Hepatocyte (in vitro differentiated cells): ENCODE data around the gene ITGB8. TPM values are rescaled to one million over a fixed set of nuclear protein-coding genes. Genes with fewer than 3 reads are reported as not detected.

Experiments used
- DNase-seq: peaks from one replicate; pipeline ENCODE4 v3.0.0-alpha.2; 2016; ENCODE audit warnings: low spot score
- H2AFZ ChIP-seq: fragments of 200-600 bp; sonication (generic); 2 replicates; pipeline ENCODE4 v1.6.0; 2016; ENCODE audit warnings: antibody characterized with exemption, mild to moderate bottlenecking
- H3K27ac ChIP-seq: fragments of 200-600 bp; sonication (generic); 2 replicates; pipeline ENCODE4 v1.5.1; 2016; ENCODE audit warnings: mild to moderate bottlenecking
- H3K27me3 ChIP-seq: fragments of 200-600 bp; sonication (generic); 2 replicates; pipeline ENCODE4 v1.6.1; 2016
- H3K36me3 ChIP-seq: fragments of 200-600 bp; sonication (generic); replicated peaks from 2 replicates; pipeline ENCODE4 v1.5.1; 2016; ENCODE audit warnings: low read depth; ENCODE audit not compliant: insufficient read depth
- H3K4me1 ChIP-seq: fragments of 200-600 bp; sonication (generic); 2 replicates; pipeline ENCODE4 v1.5.1; 2016; ENCODE audit warnings: mild to moderate bottlenecking, moderate library complexity; ENCODE audit not compliant: insufficient read depth
- H3K4me2 ChIP-seq: fragments of 200-600 bp; sonication (generic); 2 replicates; pipeline ENCODE4 v1.6.0; 2016
- H3K4me3 ChIP-seq: fragments of 200-600 bp; sonication (generic); 2 replicates; pipeline ENCODE4 v1.5.1; 2016; ENCODE audit warnings: mild to moderate bottlenecking
- H3K79me2 ChIP-seq: fragments of 200-600 bp; sonication (generic); 2 replicates; pipeline ENCODE4 v1.6.0; 2017; ENCODE audit warnings: mild to moderate bottlenecking
- H3K9me2 ChIP-seq: fragments of 200-600 bp; sonication (generic); replicated peaks from 2 replicates; pipeline ENCODE4 v1.6.0; 2017; ENCODE audit warnings: mild to moderate bottlenecking; ENCODE audit not compliant: insufficient read depth
- H3K9me3 ChIP-seq: fragments of 200-600 bp; sonication (generic); 2 replicates; pipeline ENCODE4 v1.5.1; 2016; ENCODE audit warnings: low read depth, mild to moderate bottlenecking
- H4K20me1 ChIP-seq: fragments of 200-600 bp; sonication (generic); 2 replicates; pipeline ENCODE4 v1.6.0; 2016; ENCODE audit warnings: mild to moderate bottlenecking; ENCODE audit not compliant: insufficient read depth, poor library complexity, severe bottlenecking
- EZH2 ChIP-seq: fragments of 200-600 bp; sonication (generic); IDR thresholded peaks from 2 replicates; pipeline ENCODE4 v1.6.1; 2016; ENCODE audit warnings: antibody characterized with exemption, mild to moderate bottlenecking, borderline replicate concordance
- EZH2phosphoT487 ChIP-seq: fragments of 200-600 bp; sonication (generic); IDR thresholded peaks from one replicate; pipeline ENCODE4 v1.6.1; 2018; ENCODE audit warnings: antibody characterized with exemption, mild to moderate bottlenecking, low read depth, moderate library complexity; ENCODE audit not compliant: unreplicated experiment, severe bottlenecking
- WGBS: methylation state at CpG from one replicate; pipeline ENCODE4 v1.1.6; 2016; ENCODE audit warnings: low lambda C conversion rate; ENCODE audit errors: missing lambda C conversion rate; 5-methylcytosine and 5-hydroxymethylcytosine counted together
- polyA plus RNA-seq: library from polyadenylated mRNA; unstranded; fragments of >200 nt; fragmentation: Nextera tagmentation; extraction: Ambion mirVana; gene quantifications from 2 replicates; pipeline ENCODE4 v1.2.1, GENCODE V29; 2016
- total RNA-seq: library from RNA; depleted of rRNA; stranded (reverse); fragments of >200 nt; gene quantifications from 2 replicates; pipeline ENCODE4 v1.2.3, GENCODE V29; 2014
- TF ChIP-seq, protein P1 (sequence below): fragments of 200-600 bp; sonication (generic); IDR thresholded peaks from 2 replicates; pipeline ENCODE4 v1.5.1; 2016; ENCODE audit warnings: antibody characterized with exemption, mild to moderate bottlenecking; ENCODE audit not compliant: poor library complexity

The ITGB8 gene
- total and polyA plus RNA-seq, 2 experiments from 2014 or later, result 7.2 to 37.0 TPM

DNA sequence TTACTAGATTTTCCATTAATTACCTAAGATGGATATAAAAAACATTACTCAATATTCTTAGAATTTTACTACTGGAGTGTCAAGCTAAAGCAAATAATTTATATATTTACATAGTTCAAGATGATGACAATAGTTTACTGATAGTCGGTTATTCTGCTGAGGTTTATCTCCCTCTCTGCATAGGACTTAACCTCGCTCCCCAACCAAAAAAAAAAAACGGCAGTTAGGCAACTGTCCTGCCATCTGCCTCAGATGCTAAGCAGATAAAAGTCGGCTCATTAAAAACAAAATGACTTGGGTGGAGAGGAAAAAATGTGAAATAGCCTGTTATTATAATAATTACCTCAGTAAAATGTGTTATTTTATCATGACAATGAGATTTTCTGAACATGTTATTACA lies 14.0 kb upstream of the ITGB8 start:
- H3K27ac ChIP-seq, result no peak overlapping the region
- H3K79me2 ChIP-seq, result no peaks in the 10 kb centered on the region
- no peak for DNase-seq
- TF ChIP-seq EZH2phosphoT487, result no peak
- no peak for TF ChIP-seq EZH2
- TF ChIP-seq, protein P1, sequence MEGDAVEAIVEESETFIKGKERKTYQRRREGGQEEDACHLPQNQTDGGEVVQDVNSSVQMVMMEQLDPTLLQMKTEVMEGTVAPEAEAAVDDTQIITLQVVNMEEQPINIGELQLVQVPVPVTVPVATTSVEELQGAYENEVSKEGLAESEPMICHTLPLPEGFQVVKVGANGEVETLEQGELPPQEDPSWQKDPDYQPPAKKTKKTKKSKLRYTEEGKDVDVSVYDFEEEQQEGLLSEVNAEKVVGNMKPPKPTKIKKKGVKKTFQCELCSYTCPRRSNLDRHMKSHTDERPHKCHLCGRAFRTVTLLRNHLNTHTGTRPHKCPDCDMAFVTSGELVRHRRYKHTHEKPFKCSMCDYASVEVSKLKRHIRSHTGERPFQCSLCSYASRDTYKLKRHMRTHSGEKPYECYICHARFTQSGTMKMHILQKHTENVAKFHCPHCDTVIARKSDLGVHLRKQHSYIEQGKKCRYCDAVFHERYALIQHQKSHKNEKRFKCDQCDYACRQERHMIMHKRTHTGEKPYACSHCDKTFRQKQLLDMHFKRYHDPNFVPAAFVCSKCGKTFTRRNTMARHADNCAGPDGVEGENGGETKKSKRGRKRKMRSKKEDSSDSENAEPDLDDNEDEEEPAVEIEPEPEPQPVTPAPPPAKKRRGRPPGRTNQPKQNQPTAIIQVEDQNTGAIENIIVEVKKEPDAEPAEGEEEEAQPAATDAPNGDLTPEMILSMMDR, result no peak
- H2AFZ ChIP-seq, result no peak overlapping the region
- H3K4me3 ChIP-seq, result no peak overlapping the region
- no peaks in the 10 kb centered on the region for H3K4me1 ChIP-seq
- no peaks in the 10 kb centered on the region for H3K9me2 ChIP-seq
- H3K27me3 ChIP-seq, result no peaks in the 10 kb centered on the region
- H3K36me3 ChIP-seq, result no peaks in the 10 kb centered on the region
- no peaks in the 10 kb centered on the region for H3K9me3 ChIP-seq
- H3K4me2 ChIP-seq, result no peak overlapping the region
- 24% methylated on average over 4 of the region's 4 CpGs for WGBS
- H4K20me1 ChIP-seq, result no peaks in the 10 kb centered on the region

DNA sequence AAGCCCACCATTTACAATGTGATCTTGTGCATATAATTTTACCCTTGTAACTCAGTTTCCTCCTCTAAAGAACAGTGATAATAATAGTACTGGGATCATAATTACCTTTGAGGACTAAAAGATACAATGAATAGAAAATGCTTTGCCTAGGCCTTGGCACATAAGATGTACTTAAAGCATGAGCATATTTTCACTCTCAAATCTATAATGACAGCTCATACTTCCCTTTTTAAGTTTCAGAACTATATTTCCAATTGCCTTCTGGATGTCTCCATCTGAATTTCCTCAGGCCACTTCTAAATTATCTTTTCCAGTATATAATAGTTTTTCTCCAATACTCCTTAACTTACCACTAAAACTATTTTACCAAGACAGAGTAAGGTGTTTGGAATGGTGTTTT lies 13.3 kb upstream of the ITGB8 start:
- Histone ChIP-seq H3K27ac (no peak overlapping the region), H3K4me2 (no peak overlapping the region), H3K79me2 (no peaks in the 10 kb centered on the region), H4K20me1 (no peaks in the 10 kb centered on the region), H3K9me2 (no peaks in the 10 kb centered on the region), H3K36me3 (no peaks in the 10 kb centered on the region), H2AFZ (no peak overlapping the region), H3K27me3 (no peaks in the 10 kb centered on the region), H3K9me3 (no peaks in the 10 kb centered on the region), H3K4me3 (no peak overlapping the region), H3K4me1 (no peaks in the 10 kb centered on the region)
- no peak for TF ChIP-seq EZH2phosphoT487
- no peak for TF ChIP-seq EZH2
- TF ChIP-seq, protein P1, result no peak
- DNase-seq, result no peak

DNA sequence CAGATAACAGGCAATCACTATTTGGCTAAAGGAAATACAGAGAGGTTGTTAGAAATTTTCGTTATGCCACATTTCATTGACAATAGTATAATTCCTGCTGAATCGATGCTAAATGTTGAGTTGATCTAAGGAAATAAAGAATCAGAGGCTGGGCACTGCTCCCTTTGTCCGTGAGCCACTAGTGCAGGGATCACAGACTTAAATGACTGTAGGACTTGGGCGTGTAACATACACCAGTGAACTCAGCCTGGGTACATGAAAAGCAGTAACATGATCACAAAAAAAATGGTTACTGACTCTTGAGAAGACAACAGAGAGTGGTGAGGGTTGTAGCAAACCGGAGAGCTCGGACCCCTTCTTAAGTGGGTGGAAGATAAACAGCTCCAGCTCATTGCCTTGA lies 11.8 kb upstream of the ITGB8 start:
- no peaks in the 10 kb centered on the region for H3K9me2 ChIP-seq
- no peaks in the 10 kb centered on the region for H3K27me3 ChIP-seq
- H4K20me1 ChIP-seq, result no peaks in the 10 kb centered on the region
- TF ChIP-seq EZH2, result no peak
- TF ChIP-seq, protein P1, result no peak
- no peak for TF ChIP-seq EZH2phosphoT487
- 80% methylated on average over 6 of the region's 6 CpGs for WGBS
- no peaks in the 10 kb centered on the region for H3K4me1 ChIP-seq
- no peak overlapping the region for H3K4me3 ChIP-seq
- H3K79me2 ChIP-seq, result no peaks in the 10 kb centered on the region
- H2AFZ ChIP-seq, result no peak overlapping the region
- no peaks in the 10 kb centered on the region for H3K9me3 ChIP-seq
- H3K27ac ChIP-seq, result no peak overlapping the region
- no peak overlapping the region for H3K4me2 ChIP-seq
- DNase-seq, result no peak
- H3K36me3 ChIP-seq, result no peaks in the 10 kb centered on the region

DNA sequence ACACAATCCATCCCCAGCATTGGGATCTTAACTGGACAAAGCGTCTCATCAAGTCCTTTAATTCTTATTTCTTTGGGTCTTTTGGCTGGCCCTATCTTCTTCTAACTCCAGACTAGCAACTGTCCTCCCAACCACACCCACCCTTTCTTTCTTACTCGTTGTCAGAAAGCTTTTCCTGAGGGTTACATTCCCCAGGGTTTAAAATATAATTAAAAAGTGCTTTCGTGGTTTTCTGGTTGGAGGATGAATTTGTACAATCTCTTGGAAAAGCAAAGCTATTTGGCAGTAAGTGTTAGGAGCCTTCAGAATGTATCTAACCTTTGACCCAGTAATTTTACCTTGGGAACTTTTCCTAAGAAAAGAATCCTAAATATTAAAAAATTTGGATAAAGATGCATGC lies 10.4 kb upstream of the ITGB8 start:
- no peaks in the 10 kb centered on the region for H3K27me3 ChIP-seq
- no peaks in the 10 kb centered on the region for H3K9me2 ChIP-seq
- no peak overlapping the region for H3K27ac ChIP-seq
- H2AFZ ChIP-seq, result no peak overlapping the region
- H3K4me3 ChIP-seq, result no peak overlapping the region
- no peaks in the 10 kb centered on the region for H4K20me1 ChIP-seq
- H3K9me3 ChIP-seq, result no peaks in the 10 kb centered on the region
- TF ChIP-seq, protein P1, result no peak
- TF ChIP-seq EZH2 (no peak), EZH2phosphoT487 (no peak)
- no peaks in the 10 kb centered on the region for H3K36me3 ChIP-seq
- H3K4me2 ChIP-seq, result no peak overlapping the region
- DNase-seq, result no peak
- 58% methylated on average over 3 of the region's 3 CpGs for WGBS
- H3K4me1 ChIP-seq, result no peaks in the 10 kb centered on the region
- H3K79me2 ChIP-seq, result no peaks in the 10 kb centered on the region
